ENCODE results near the gene JAML. TPM values are rescaled to one million over a fixed set of nuclear protein-coding genes. Genes with fewer than 3 reads are reported as not detected.

JAML gene
- total and polyA plus RNA-seq, 2 experiments from 2014 or later, result 0.56 to 1.0 TPM

DNA sequence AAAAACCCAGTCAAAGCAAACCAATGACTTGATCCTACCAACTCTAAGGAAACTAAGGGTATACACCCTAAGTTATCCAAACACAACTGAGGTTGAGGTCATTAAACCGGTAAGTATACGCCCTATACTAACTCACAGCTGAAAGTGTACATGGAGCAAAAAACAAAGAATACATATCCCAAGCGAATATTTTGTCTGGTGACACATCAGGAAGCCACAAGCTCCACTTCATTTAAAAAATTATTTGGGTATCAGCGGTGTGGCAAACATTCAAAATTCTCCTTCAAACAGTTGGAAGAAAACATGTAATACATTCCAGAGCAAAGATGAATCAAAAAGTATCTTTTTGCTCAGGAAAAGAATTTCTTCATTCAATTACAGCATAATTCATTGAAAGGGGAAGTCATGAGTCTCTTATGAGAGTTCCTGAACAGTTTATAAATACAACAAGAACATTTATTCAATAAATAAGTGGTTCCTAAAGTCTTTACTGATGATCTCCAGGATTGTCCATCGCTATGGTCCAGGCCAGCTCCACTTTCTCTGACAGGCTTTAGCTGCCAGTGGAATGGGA, 4.5 kb upstream of the JAML start:
- Mint-ChIP-seq H3K36me3 (ENCODE audit: low read depth) (no peaks in the 10 kb centered on the region), H3K4me1 (no peaks in the 10 kb centered on the region), H3K27me3 (ENCODE audit: insufficient read depth, low read depth, poor library complexity) (no peaks in the 10 kb centered on the region), H3K27ac (no peak overlapping the region), H3K9me3 (no peaks in the 10 kb centered on the region), H3K4me3 (no peak overlapping the region)
- no peak for ATAC-seq
- no peak overlapping the region for H3K4me3 ChIP-seq
- no peak for DNase-seq (ENCODE audit: low spot score)
- no peak overlapping the region for H2AFZ ChIP-seq
- H3K79me2 ChIP-seq (replicated peaks; ENCODE audit: insufficient read depth), result no peaks in the 10 kb centered on the region
- no peaks in the 10 kb centered on the region for H3K4me1 ChIP-seq (ENCODE audit: insufficient read depth)
- TF ChIP-seq, protein P1, sequence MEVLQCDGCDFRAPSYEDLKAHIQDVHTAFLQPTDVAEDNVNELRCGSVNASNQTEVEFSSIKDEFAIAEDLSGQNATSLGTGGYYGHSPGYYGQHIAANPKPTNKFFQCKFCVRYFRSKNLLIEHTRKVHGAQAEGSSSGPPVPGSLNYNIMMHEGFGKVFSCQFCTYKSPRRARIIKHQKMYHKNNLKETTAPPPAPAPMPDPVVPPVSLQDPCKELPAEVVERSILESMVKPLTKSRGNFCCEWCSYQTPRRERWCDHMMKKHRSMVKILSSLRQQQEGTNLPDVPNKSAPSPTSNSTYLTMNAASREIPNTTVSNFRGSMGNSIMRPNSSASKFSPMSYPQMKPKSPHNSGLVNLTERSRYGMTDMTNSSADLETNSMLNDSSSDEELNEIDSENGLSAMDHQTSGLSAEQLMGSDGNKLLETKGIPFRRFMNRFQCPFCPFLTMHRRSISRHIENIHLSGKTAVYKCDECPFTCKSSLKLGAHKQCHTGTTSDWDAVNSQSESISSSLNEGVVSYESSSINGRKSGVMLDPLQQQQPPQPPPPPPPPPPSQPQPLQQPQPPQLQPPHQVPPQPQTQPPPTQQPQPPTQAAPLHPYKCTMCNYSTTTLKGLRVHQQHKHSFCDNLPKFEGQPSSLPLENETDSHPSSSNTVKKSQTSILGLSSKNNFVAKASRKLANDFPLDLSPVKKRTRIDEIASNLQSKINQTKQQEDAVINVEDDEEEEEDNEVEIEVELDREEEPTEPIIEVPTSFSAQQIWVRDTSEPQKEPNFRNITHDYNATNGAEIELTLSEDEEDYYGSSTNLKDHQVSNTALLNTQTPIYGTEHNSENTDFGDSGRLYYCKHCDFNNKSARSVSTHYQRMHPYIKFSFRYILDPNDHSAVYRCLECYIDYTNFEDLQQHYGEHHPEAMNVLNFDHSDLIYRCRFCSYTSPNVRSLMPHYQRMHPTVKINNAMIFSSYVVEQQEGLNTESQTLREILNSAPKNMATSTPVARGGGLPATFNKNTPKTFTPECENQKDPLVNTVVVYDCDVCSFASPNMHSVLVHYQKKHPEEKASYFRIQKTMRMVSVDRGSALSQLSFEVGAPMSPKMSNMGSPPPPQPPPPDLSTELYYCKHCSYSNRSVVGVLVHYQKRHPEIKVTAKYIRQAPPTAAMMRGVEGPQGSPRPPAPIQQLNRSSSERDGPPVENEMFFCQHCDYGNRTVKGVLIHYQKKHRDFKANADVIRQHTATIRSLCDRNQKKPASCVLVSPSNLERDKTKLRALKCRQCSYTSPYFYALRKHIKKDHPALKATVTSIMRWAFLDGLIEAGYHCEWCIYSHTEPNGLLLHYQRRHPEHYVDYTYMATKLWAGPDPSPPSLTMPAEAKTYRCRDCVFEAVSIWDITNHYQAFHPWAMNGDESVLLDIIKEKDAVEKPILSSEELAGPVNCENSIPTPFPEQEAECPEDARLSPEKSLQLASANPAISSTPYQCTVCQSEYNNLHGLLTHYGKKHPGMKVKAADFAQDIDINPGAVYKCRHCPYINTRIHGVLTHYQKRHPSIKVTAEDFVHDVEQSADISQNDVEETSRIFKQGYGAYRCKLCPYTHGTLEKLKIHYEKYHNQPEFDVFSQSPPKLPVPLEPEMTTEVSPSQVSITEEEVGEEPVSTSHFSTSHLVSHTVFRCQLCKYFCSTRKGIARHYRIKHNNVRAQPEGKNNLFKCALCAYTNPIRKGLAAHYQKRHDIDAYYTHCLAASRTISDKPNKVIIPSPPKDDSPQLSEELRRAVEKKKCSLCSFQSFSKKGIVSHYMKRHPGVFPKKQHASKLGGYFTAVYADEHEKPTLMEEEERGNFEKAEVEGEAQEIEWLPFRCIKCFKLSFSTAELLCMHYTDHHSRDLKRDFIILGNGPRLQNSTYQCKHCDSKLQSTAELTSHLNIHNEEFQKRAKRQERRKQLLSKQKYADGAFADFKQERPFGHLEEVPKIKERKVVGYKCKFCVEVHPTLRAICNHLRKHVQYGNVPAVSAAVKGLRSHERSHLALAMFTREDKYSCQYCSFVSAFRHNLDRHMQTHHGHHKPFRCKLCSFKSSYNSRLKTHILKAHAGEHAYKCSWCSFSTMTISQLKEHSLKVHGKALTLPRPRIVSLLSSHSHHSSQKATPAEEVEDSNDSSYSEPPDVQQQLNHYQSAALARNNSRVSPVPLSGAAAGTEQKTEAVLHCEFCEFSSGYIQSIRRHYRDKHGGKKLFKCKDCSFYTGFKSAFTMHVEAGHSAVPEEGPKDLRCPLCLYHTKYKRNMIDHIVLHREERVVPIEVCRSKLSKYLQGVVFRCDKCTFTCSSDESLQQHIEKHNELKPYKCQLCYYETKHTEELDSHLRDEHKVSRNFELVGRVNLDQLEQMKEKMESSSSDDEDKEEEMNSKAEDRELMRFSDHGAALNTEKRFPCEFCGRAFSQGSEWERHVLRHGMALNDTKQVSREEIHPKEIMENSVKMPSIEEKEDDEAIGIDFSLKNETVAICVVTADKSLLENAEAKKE (CRISPR knock-in tag; IDR thresholded peaks at IDR 0.05), result no peak
- TF ChIP-seq ZNF114 (CRISPR knock-in tag; IDR thresholded peaks at IDR 0.05), result no peak
- TF ChIP-seq, protein P2, sequence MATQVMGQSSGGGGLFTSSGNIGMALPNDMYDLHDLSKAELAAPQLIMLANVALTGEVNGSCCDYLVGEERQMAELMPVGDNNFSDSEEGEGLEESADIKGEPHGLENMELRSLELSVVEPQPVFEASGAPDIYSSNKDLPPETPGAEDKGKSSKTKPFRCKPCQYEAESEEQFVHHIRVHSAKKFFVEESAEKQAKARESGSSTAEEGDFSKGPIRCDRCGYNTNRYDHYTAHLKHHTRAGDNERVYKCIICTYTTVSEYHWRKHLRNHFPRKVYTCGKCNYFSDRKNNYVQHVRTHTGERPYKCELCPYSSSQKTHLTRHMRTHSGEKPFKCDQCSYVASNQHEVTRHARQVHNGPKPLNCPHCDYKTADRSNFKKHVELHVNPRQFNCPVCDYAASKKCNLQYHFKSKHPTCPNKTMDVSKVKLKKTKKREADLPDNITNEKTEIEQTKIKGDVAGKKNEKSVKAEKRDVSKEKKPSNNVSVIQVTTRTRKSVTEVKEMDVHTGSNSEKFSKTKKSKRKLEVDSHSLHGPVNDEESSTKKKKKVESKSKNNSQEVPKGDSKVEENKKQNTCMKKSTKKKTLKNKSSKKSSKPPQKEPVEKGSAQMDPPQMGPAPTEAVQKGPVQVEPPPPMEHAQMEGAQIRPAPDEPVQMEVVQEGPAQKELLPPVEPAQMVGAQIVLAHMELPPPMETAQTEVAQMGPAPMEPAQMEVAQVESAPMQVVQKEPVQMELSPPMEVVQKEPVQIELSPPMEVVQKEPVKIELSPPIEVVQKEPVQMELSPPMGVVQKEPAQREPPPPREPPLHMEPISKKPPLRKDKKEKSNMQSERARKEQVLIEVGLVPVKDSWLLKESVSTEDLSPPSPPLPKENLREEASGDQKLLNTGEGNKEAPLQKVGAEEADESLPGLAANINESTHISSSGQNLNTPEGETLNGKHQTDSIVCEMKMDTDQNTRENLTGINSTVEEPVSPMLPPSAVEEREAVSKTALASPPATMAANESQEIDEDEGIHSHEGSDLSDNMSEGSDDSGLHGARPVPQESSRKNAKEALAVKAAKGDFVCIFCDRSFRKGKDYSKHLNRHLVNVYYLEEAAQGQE (IDR thresholded peaks at IDR 0.05; ENCODE audit: unreplicated experiment), result no peak
- TF ChIP-seq, protein P3, sequence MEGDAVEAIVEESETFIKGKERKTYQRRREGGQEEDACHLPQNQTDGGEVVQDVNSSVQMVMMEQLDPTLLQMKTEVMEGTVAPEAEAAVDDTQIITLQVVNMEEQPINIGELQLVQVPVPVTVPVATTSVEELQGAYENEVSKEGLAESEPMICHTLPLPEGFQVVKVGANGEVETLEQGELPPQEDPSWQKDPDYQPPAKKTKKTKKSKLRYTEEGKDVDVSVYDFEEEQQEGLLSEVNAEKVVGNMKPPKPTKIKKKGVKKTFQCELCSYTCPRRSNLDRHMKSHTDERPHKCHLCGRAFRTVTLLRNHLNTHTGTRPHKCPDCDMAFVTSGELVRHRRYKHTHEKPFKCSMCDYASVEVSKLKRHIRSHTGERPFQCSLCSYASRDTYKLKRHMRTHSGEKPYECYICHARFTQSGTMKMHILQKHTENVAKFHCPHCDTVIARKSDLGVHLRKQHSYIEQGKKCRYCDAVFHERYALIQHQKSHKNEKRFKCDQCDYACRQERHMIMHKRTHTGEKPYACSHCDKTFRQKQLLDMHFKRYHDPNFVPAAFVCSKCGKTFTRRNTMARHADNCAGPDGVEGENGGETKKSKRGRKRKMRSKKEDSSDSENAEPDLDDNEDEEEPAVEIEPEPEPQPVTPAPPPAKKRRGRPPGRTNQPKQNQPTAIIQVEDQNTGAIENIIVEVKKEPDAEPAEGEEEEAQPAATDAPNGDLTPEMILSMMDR (conservative IDR thresholded peaks at IDR 0.05; ENCODE audit: low read depth in 2 of 2), result no peak
- H3K27me3 ChIP-seq (ENCODE audit: insufficient read depth), result no peaks in the 10 kb centered on the region
- H3K36me3 ChIP-seq (ENCODE audit: insufficient read depth), result no peaks in the 10 kb centered on the region
- no peak overlapping the region for H3K4me2 ChIP-seq
- H4K20me1 ChIP-seq (replicated peaks; ENCODE audit: insufficient read depth), result no peaks in the 10 kb centered on the region
- H3K27ac ChIP-seq (ENCODE audit: low read depth), result no peak overlapping the region
- no peaks in the 10 kb centered on the region for H3F3A ChIP-seq (replicated peaks; ENCODE audit: low read depth)
- no peaks in the 10 kb centered on the region for H3K9me2 ChIP-seq (ENCODE audit: insufficient read depth)
